Endothelial cell of umbilical vein (primary cell): ENCODE measurements around the gene MGME1. TPM values are rescaled to one million over a fixed set of nuclear protein-coding genes. Genes with fewer than 3 reads are reported as not detected.
"Not testable (repeated sequence)": the region's sequence is repeated elsewhere in the genome, so short reads cannot be mapped to it uniquely, and the experiment has no call there.

Source experiments
- BruUV-seq: library from RNA; stranded (reverse); fragments of 400-500 nt; replicated peaks from 2 replicates; lab custom pipeline; 2021; lab: Mats Ljungman, UMichigan
- CTCF ChIA-PET: fragments of 300-600, 350-600 bp; sonication (Branson Sonifier 250); formaldehyde crosslinking; loops from one replicate; lab custom pipeline; 2021; ENCODE audit warnings: antibody characterized with exemption, inconsistent platforms; lab: Charles Lee
- POLR2A ChIA-PET: fragments of 300-600, 350-600 bp; sonication (Branson Sonifier 250); formaldehyde crosslinking; loops from one replicate; lab custom pipeline; 2021; ENCODE audit warnings: antibody characterized with exemption, inconsistent platforms; lab: Charles Lee
- DNase-seq: peaks from one replicate; pipeline ENCODE4 v3.0.0-alpha.2; 2011; ENCODE audit warnings: low read depth, low spot score
- FAIRE-seq: peaks from 2 replicates; lab custom pipeline; 2011; peaks lifted over from hg19 to GRCh38; lab: Jason Lieb, UNC
- H2AFZ ChIP-seq: 2 replicates; pipeline ENCODE4 v1.6.0; 2012; ENCODE audit warnings: low read depth, low read length, control low read depth, inconsistent platforms
- H3K27ac ChIP-seq: 2 replicates; pipeline ENCODE4 v1.5.1; 2011; ENCODE audit warnings: low read depth, mild to moderate bottlenecking, control low read depth, low read length, moderate library complexity; ENCODE audit not compliant: insufficient read depth
- H3K27me3 ChIP-seq, 2 experiments: 2 replicates each; pipeline versions ENCODE4 v1.6.0 to v1.6.1; 2011; ENCODE audit warnings: low read length in 2 of 2, mixed read lengths in 1 of 2; ENCODE audit not compliant: control insufficient read depth in 2 of 2, insufficient read depth in 2 of 2
- H3K36me3 ChIP-seq, 2 experiments: 2 replicates in 1 of 2; 3 replicates in 1 of 2; pipeline ENCODE4 v1.5.1; 2011; ENCODE audit warnings: low read length in 2 of 2, mild to moderate bottlenecking in 1 of 2, moderate library complexity in 1 of 2; ENCODE audit not compliant: control insufficient read depth in 2 of 2, insufficient read depth in 2 of 2; ENCODE audit errors: extremely low read depth in 1 of 2
- H3K4me1 ChIP-seq: 3 replicates; pipeline ENCODE4 v1.5.1; 2011; ENCODE audit warnings: mild to moderate bottlenecking, low read length; ENCODE audit not compliant: control insufficient read depth, insufficient read depth; ENCODE audit errors: extremely low read depth
- H3K4me2 ChIP-seq: 2 replicates; pipeline ENCODE4 v1.6.1; 2011; ENCODE audit warnings: low read length, control low read depth, mixed read lengths; ENCODE audit not compliant: insufficient read depth
- H3K4me3 ChIP-seq, 3 experiments: fragments of 200-600 bp in 1 of 3; sonication (generic), shearing (Covaris generic) in 1 of 3; replicated peaks in 1 of 3; 2 replicates each; pipeline ENCODE4 v1.5.1; 2011 to 2016; ENCODE audit warnings: control low read depth in 3 of 3, low read length in 3 of 3, mild to moderate bottlenecking in 2 of 3, inconsistent platforms in 1 of 3, low read depth in 1 of 3, moderate library complexity in 1 of 3; ENCODE audit not compliant: insufficient read depth in 1 of 3
- H3K79me2 ChIP-seq: 2 replicates; pipeline ENCODE4 v1.6.0; 2012; ENCODE audit warnings: low read length, inconsistent platforms; ENCODE audit not compliant: control insufficient read depth, insufficient read depth
- H3K9ac ChIP-seq: replicated peaks from 2 replicates; pipeline ENCODE3; 2011; ENCODE audit warnings: low read length, control low read depth; ENCODE audit not compliant: insufficient read depth; ENCODE audit errors: extremely low read depth
- H3K9me1 ChIP-seq: replicated peaks from 3 replicates; pipeline ENCODE4 v1.6.0; 2011; ENCODE audit warnings: mild to moderate bottlenecking, low read length; ENCODE audit not compliant: control insufficient read depth, insufficient read depth; ENCODE audit errors: extremely low read depth
- H3K9me3 ChIP-seq: replicated peaks from 2 replicates; pipeline ENCODE4 v1.5.1; 2012; ENCODE audit warnings: low read length, inconsistent platforms; ENCODE audit not compliant: control insufficient read depth, insufficient read depth
- H4K20me1 ChIP-seq: replicated peaks from 2 replicates; pipeline ENCODE3; 2011; ENCODE audit warnings: mild to moderate bottlenecking, low read length; ENCODE audit not compliant: control insufficient read depth, insufficient read depth; ENCODE audit errors: extremely low read depth
- EZH2 ChIP-seq: IDR thresholded peaks from 2 replicates; pipeline ENCODE4 v1.6.1; 2012; ENCODE audit warnings: borderline replicate concordance, low read depth, mild to moderate bottlenecking, moderate library complexity, low read length, inconsistent platforms; ENCODE audit not compliant: severe bottlenecking
- FOS ChIP-seq: IDR thresholded peaks from 2 replicates; pipeline ENCODE4 v1.6.1; 2011; ENCODE audit warnings: mild to moderate bottlenecking, low read length, moderate library complexity, borderline replicate concordance; ENCODE audit not compliant: insufficient read depth
- GATA2 ChIP-seq: IDR thresholded peaks from 2 replicates; pipeline ENCODE4 v1.7.0; 2011; ENCODE audit warnings: low read depth, mild to moderate bottlenecking, moderate library complexity, mixed read lengths, low read length; ENCODE audit not compliant: insufficient read length, insufficient read depth
- JUN ChIP-seq: IDR thresholded peaks from 2 replicates; pipeline ENCODE4 v1.6.1; 2011; ENCODE audit warnings: borderline replicate concordance, low read depth; ENCODE audit not compliant: insufficient read length, insufficient read depth
- MYC ChIP-seq: IDR thresholded peaks from one replicate; pipeline ENCODE4 v1.6.1; 2011; ENCODE audit warnings: mild to moderate bottlenecking, low read depth, low read length
- POLR2A ChIP-seq: IDR thresholded peaks from 2 replicates; pipeline ENCODE4 v1.6.1; 2012; ENCODE audit warnings: low read depth, mild to moderate bottlenecking, control low read depth, low read length
- POLR2AphosphoS5 ChIP-seq: IDR thresholded peaks from 2 replicates; pipeline ENCODE4 v1.6.1; 2012; ENCODE audit warnings: low read depth, mild to moderate bottlenecking, control low read depth, low read length, moderate library complexity; ENCODE audit not compliant: insufficient read depth
- dilution Hi-C: fragments of 300-500 bp; cut with MboI; formaldehyde crosslinking; loops from one replicate; pipeline ENCODE4 v1.15.0; 2019; ENCODE audit warnings: low sequenced_read_pairs; ENCODE audit not compliant: extremely low pct_ligation_motif_present
- intact Hi-C: fragments of 100-400 bp; cut with micrococcal nuclease; formaldehyde crosslinking; loops from one replicate; pipeline ENCODE4 v1.10.0; 2022
- polyA plus RNA-seq, 4 experiments: library from polyadenylated mRNA; depleted of rRNA in 3 of 4; stranded (reverse) in 3 of 4; unstranded in 1 of 4; fragments of >200 nt; gene quantifications; 2 replicates each; pipeline versions ENCODE4 v1.2.1 to v1.2.3, GENCODE V29; 2011 to 2012; ENCODE audit warnings: missing spikeins in 1 of 4
- total RNA-seq: library from RNA; stranded (reverse); gene quantifications from 2 replicates; pipeline ENCODE4 v1.2.3, GENCODE V29; 2021
- TF ChIP-seq, protein P1 (sequence below), 2 donors: IDR thresholded peaks; 1 replicate in 1 of 2; 2 replicates in 1 of 2; pipeline ENCODE4 v1.5.1; 2011; ENCODE audit warnings: low read length in 2 of 2, mild to moderate bottlenecking in 2 of 2, moderate library complexity in 2 of 2, control low read depth in 1 of 2, inconsistent platforms in 1 of 2, low read depth in 1 of 2; ENCODE audit not compliant: insufficient read depth in 1 of 2; ENCODE audit errors: extremely low read depth in 1 of 2
- TF ChIP-seq, protein P2 (sequence below): IDR thresholded peaks from 2 replicates; pipeline ENCODE4 v1.6.1; 2011; ENCODE audit not compliant: insufficient read depth, insufficient read length

The MGME1 gene
- total and polyA plus RNA-seq, 2 donors (not counting 3 experiments of a cell fraction or from before 2014, with no cell fraction given) = 8.9 to 26.2 TPM

DNA sequence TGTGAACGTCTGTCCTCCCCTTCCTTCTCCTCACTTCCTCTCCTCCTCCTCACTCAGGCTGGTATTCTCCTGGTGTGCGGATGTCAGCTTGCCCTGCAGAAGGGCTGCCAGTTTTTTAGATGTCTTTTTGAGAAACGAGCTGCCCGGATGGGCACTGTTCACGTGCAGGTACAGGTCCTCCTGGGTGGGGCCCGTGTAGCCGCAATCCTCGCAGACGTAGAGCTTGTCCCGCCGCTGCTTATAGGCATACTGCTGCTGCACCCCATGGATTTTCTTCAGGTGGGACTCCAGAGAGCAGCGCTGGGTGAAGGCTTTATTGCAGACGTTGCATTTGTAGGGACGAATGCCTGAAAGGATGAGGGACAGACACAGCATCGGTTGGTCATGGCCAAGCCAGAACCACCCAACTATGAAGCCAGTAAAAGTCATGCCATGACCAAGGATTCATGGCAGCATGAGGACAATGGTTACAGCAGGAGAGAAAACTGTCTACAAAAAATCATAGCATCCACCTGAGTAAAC is 55.8 kb downstream of the MGME1 start:
- TF ChIP-seq, protein P1, sequence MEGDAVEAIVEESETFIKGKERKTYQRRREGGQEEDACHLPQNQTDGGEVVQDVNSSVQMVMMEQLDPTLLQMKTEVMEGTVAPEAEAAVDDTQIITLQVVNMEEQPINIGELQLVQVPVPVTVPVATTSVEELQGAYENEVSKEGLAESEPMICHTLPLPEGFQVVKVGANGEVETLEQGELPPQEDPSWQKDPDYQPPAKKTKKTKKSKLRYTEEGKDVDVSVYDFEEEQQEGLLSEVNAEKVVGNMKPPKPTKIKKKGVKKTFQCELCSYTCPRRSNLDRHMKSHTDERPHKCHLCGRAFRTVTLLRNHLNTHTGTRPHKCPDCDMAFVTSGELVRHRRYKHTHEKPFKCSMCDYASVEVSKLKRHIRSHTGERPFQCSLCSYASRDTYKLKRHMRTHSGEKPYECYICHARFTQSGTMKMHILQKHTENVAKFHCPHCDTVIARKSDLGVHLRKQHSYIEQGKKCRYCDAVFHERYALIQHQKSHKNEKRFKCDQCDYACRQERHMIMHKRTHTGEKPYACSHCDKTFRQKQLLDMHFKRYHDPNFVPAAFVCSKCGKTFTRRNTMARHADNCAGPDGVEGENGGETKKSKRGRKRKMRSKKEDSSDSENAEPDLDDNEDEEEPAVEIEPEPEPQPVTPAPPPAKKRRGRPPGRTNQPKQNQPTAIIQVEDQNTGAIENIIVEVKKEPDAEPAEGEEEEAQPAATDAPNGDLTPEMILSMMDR (IDR thresholded peaks at IDR 0.05; ENCODE audit: extremely low read depth in 1 of 2, insufficient read depth in 1 of 2, low read depth in 1 of 2, low read length in 2 of 2) = no peak
- TF ChIP-seq MYC (no peak), FOS (no peak), EZH2 (no peak), GATA2 (no peak), JUN (no peak), POLR2AphosphoS5 (no peak), POLR2A (no peak)
- TF ChIP-seq, protein P2, sequence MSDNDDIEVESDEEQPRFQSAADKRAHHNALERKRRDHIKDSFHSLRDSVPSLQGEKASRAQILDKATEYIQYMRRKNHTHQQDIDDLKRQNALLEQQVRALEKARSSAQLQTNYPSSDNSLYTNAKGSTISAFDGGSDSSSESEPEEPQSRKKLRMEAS = no peak
- Histone ChIP-seq H3K79me2 (no peaks in the 10 kb centered on the region), H2AFZ (no peak overlapping the region), H3K36me3 (no peaks in the 10 kb centered on the region), H3K27ac (no peak overlapping the region), H3K4me2 (no peak overlapping the region), H3K9ac (no peak overlapping the region), H3K4me3 (no peak overlapping the region), H3K4me1 (no peaks in the 10 kb centered on the region), H4K20me1 (no peaks in the 10 kb centered on the region), H3K27me3 (no peaks in the 10 kb centered on the region), H3K9me3 (no peaks in the 10 kb centered on the region), H3K9me1 (no peaks in the 10 kb centered on the region)
- BruUV-seq = no TSS peak
- CTCF ChIA-PET = no interaction called here
- intact Hi-C loops (no loop called here), dilution Hi-C loops (no loop called here)
- FAIRE-seq (no peak), DNase-seq (no peak)
- POLR2A ChIA-PET = interaction anchor here (0.6 kb wide), 1 partner anchor 319 kb away, joined by 5 read pairs; no protein-coding TSS in a partner anchor

DNA sequence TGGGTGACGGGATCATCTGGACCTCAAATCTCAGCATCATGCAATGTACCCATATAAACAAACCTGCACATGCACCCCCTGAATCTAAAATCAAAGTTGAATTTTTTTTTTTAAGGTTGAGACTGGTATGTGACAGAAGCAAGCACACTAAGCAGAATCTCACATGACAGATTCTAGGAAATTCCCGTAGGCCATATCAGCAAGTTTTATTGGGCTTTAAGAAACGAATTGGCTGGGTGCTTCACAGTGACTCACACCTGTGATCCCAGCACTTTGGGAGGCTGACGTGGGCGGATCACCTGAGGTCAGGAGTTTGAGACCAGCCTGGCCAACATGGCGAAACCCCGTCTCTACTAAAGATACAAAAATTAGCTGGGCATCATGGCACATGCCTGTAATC is 58.2 kb downstream of the MGME1 start:
- H3K27ac ChIP-seq, H3K36me3 ChIP-seq, intact Hi-C loops, H2AFZ ChIP-seq, H4K20me1 ChIP-seq, BruUV-seq, H3K79me2 ChIP-seq, H3K9me1 ChIP-seq, dilution Hi-C loops, H3K9ac ChIP-seq, CTCF ChIA-PET, H3K4me1 ChIP-seq, POLR2A ChIA-PET, H3K27me3 ChIP-seq, DNase-seq, H3K4me3 ChIP-seq, H3K4me2 ChIP-seq, H3K9me3 ChIP-seq, FAIRE-seq: not testable (repeated sequence)
